ENCODE measurements around the gene EDAR.

DNA sequence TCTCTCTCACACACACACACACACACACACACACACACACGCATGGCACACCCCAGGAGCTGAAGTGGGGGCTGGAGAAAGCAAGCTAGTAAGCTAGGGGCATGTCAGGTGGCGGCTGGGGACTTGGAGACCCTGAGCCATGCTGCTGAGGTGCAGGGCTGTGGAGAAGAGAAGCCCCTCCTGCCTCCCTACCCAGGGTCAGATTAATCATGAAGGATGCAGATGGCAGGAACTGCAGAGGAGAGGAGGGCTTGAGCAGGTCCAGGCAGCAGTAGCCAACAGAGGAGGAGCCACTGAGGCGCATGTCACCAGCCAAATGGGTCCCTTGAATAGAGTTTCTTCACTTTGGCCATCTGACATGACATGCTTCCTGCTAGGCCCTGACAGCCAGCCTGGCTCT is 9.6 kb downstream of the EDAR start:
- TF ChIP-seq EZH2 (IDR thresholded peaks at IDR 0.05; ENCODE audit: low read depth, low read length, severe bottlenecking) (no peak), POLR2A (IDR thresholded peaks at IDR 0.05; ENCODE audit: control extremely low read depth in 1 of 2, low read depth in 2 of 2, low read length in 2 of 2) (no peak), JUN (IDR thresholded peaks at IDR 0.05; ENCODE audit: low read depth, low read length) (no peak), SRF (IDR thresholded peaks at IDR 0.05; ENCODE audit: low read depth, low read length) (no peak), CEBPB (IDR thresholded peaks at IDR 0.05; ENCODE audit: low read depth, low read length) (no peak), MAFK (IDR thresholded peaks at IDR 0.05; ENCODE audit: low read depth, low read length) (no peak), NRF1 (IDR thresholded peaks at IDR 0.05; ENCODE audit: low read depth, low read length) (no peak), POLR2AphosphoS5 (IDR thresholded peaks at IDR 0.05; ENCODE audit: low read depth, low read length) (no peak), SUZ12 (IDR thresholded peaks at IDR 0.05; ENCODE audit: low read length) (no peak), SAP30 (IDR thresholded peaks at IDR 0.05; ENCODE audit: insufficient read depth, insufficient replicate concordance, low read length) (no peak), TEAD4 (IDR thresholded peaks at IDR 0.05; ENCODE audit: low read depth, low read length) (no peak), ZNF274 (IDR thresholded peaks at IDR 0.05; ENCODE audit: borderline replicate concordance, extremely low read depth, low read length) (no peak)
- TF ChIP-seq, protein P1, sequence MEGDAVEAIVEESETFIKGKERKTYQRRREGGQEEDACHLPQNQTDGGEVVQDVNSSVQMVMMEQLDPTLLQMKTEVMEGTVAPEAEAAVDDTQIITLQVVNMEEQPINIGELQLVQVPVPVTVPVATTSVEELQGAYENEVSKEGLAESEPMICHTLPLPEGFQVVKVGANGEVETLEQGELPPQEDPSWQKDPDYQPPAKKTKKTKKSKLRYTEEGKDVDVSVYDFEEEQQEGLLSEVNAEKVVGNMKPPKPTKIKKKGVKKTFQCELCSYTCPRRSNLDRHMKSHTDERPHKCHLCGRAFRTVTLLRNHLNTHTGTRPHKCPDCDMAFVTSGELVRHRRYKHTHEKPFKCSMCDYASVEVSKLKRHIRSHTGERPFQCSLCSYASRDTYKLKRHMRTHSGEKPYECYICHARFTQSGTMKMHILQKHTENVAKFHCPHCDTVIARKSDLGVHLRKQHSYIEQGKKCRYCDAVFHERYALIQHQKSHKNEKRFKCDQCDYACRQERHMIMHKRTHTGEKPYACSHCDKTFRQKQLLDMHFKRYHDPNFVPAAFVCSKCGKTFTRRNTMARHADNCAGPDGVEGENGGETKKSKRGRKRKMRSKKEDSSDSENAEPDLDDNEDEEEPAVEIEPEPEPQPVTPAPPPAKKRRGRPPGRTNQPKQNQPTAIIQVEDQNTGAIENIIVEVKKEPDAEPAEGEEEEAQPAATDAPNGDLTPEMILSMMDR (IDR thresholded peaks at IDR 0.05; ENCODE audit: control extremely low read depth in 1 of 3, insufficient read depth in 1 of 3, low read depth in 1 of 3, low read length in 3 of 3) = no peak

Measured in H1 (cell line).